Measurements from ENCODE around the gene MTHFD1L. TPM values are rescaled to one million over a fixed set of nuclear protein-coding genes. Genes with fewer than 3 reads are reported as not detected.
A peak's percentile ranks its signal among the peaks of the same experiment; 100 is the strongest.
"Not testable (repeated sequence)": the region's sequence is repeated elsewhere in the genome, so short reads cannot be mapped to it uniquely, and the experiment has no call there.

MTHFD1L gene
- total and polyA plus RNA-seq, 9 of the 15 experiments (the other 6 are each of a cell fraction or from before 2014, with no cell fraction given), result 20.9 to 128 (median 61.0) TPM

GRCh38 chr6:151045511-151046222 lies 180.2 kb downstream of the MTHFD1L start:
- in situ Hi-C loops (cut with MboI); H3K79me2 ChIP-seq (ENCODE audit: control insufficient read depth, insufficient read depth, low read length); POLR2A ChIA-PET; BruUV-seq (replicated peaks); H3K27me3 ChIP-seq (ENCODE audit: control insufficient read depth in 2 of 2, insufficient read depth in 2 of 2, low read length in 2 of 2); FAIRE-seq; H3K9me3 ChIP-seq (replicated peaks; ENCODE audit: control insufficient read depth, insufficient read depth, low read depth, low read length); H3K9me1 ChIP-seq (ENCODE audit: control insufficient read depth, insufficient read depth, low read length); H3K4me3 ChIP-seq; ATAC-seq; CTCF ChIA-PET (ENCODE audit: low intra/inter-chr PET ratio); intact Hi-C loops (cut with micrococcal nuclease); H4K20me1 ChIP-seq (replicated peaks; ENCODE audit: control insufficient read depth, insufficient read depth, low read length); TF ChIP-seq PBX2 (CRISPR knock-in tag; IDR thresholded peaks at IDR 0.05; ENCODE audit: low read depth); ETV6 (CRISPR knock-in tag; IDR thresholded peaks at IDR 0.05; ENCODE audit: borderline replicate concordance); JUN (CRISPR knock-in tag; IDR thresholded peaks at IDR 0.05; ENCODE audit: borderline replicate concordance): not testable (repeated sequence)
- 0 out of 2 replicates have a peak overlapping the region, but pooled peaks have one; percentile 47 for H2AFZ ChIP-seq (ENCODE audit: low read depth, low read length)
- WGBS (ENCODE audit: insufficient coverage, low coverage, missing lambda C conversion rate), result 29% methylated on average over 7 of the region's 7 CpGs
- DNase-seq (ENCODE audit: extremely low read depth in 1 of 4, low spot score in 3 of 4), result peak in 2 of 4 experiments; percentile 25 to 46
- peaks cover 8 to 16% of the 10 kb centered on the region in 2 experiments; a peak in 3 of 5 replicates for H3K4me1 ChIP-seq (replicated peaks in 1 of 2; ENCODE audit: control insufficient read depth in 2 of 2, insufficient read depth in 2 of 2, low read length in 2 of 2)
- peaks cover 41% of the 10 kb centered on the region for H3K36me3 ChIP-seq (ENCODE audit: control insufficient read depth, insufficient read depth, low read length)
- peak overlapping the region; percentile 39; the same call in 1 of the 3 replicates for H3K27ac ChIP-seq (ENCODE audit: extremely low read depth, low read depth, low read length)
- H3K9ac ChIP-seq (ENCODE audit: insufficient read depth in 1 of 2, low read depth in 2 of 2, low read length in 2 of 2), result peak overlapping the region in 1 of 2 experiments; percentile 69; a peak in 1 of 4 replicates
- peak overlapping the region; percentile 5; the same call in 1 of the 2 replicates for H3K4me2 ChIP-seq (ENCODE audit: insufficient read depth, low read length)
- TF ChIP-seq FOSL1 (tag; conservative IDR thresholded peaks at IDR 0.05) (peak; percentile 50; the same call in 1 of the 2 replicates), JUND (IDR thresholded peaks at IDR 0.05; ENCODE audit: borderline replicate concordance, low read depth, low read length) (peak; percentile 45; the same call in 1 of the 2 replicates), JUND (tag; IDR thresholded peaks at IDR 0.05; ENCODE audit: borderline replicate concordance, low read depth, low read length) (peak; percentile 61; the same call in 1 of the 3 replicates), NFE2 (IDR thresholded peaks at IDR 0.05; ENCODE audit: low read depth) (peak; percentile 29; the same call in 1 of the 2 replicates), MEIS2 (IDR thresholded peaks at IDR 0.05; ENCODE audit: partially characterized antibody) (peak; percentile 89), SMARCA4 (IDR thresholded peaks at IDR 0.05) (peak; percentile 60; the same call in 1 of the 2 replicates), HDAC1 (IDR thresholded peaks at IDR 0.05) (peak in 1 of 2 experiments; percentile 47; a peak in 1 of 4 replicates), EP300 (IDR thresholded peaks at IDR 0.05; ENCODE audit: low read length) (peak; percentile 48; the same call in 1 of the 2 replicates), PBX2 (tag; conservative IDR thresholded peaks at IDR 0.05; ENCODE audit: low read depth) (peak; percentile 86), ETV6 (IDR thresholded peaks at IDR 0.05; ENCODE audit: borderline replicate concordance in 1 of 2, low read depth in 2 of 2, low read length in 1 of 2) (0 out of 4 replicates have a peak, but pooled peaks of 1 of the 2 experiments have one; percentile 23), MEF2D (tag; conservative IDR thresholded peaks at IDR 0.05; ENCODE audit: low read depth) (peak; percentile 54; the same call in 1 of the 2 replicates), ZNF316 (IDR thresholded peaks at IDR 0.05) (peak; percentile 71), TCF3 (CRISPR knock-in tag; IDR thresholded peaks at IDR 0.05) (peak; percentile 17; the same call in 1 of the 2 replicates), MAFG (tag; conservative IDR thresholded peaks at IDR 0.05) (peak; percentile 70), C11orf30 (IDR thresholded peaks at IDR 0.05; ENCODE audit: low read depth) (peak; percentile 28; the same call in 1 of the 2 replicates), JUN (IDR thresholded peaks at IDR 0.05; ENCODE audit: borderline replicate concordance, low read depth, low read length) (0 out of 2 replicates have a peak, but pooled peaks have one; percentile 8), MEF2A (IDR thresholded peaks at IDR 0.05; ENCODE audit: control insufficient read depth, low read depth, low read length) (0 out of 2 replicates have a peak, but pooled peaks have one; percentile 21)

Measured in K562 (cell line).